Fibroblast of villous mesenchyme (primary cell): ENCODE data around the gene CGB1. TPM values are rescaled to one million over a fixed set of nuclear protein-coding genes. Genes with fewer than 3 reads are reported as not detected.
"Not testable (repeated sequence)": the region's sequence is repeated elsewhere in the genome, so short reads cannot be mapped to it uniquely, and the experiment has no call there.

Source experiments
- DNase-seq: peaks from one replicate; pipeline ENCODE4 v3.0.0-alpha.2; 2010; ENCODE audit warnings: low read depth
- H3K4me3 ChIP-seq: 2 replicates; pipeline ENCODE4 v1.5.1; 2011; ENCODE audit warnings: low read depth, mild to moderate bottlenecking, low read length
- CTCF ChIP-seq: IDR thresholded peaks from 2 replicates; pipeline ENCODE4 v1.5.1; 2012; ENCODE audit warnings: low read depth, mild to moderate bottlenecking, low read length; ENCODE audit not compliant: insufficient read depth
- total RNA-seq: library from RNA; depleted of rRNA; stranded (reverse); fragments of >200 nt; gene quantifications from 2 replicates; pipeline ENCODE4 v1.2.3, GENCODE V29; 2012

Gene CGB1
- total RNA-seq, 1 donor, result not detected

DNA sequence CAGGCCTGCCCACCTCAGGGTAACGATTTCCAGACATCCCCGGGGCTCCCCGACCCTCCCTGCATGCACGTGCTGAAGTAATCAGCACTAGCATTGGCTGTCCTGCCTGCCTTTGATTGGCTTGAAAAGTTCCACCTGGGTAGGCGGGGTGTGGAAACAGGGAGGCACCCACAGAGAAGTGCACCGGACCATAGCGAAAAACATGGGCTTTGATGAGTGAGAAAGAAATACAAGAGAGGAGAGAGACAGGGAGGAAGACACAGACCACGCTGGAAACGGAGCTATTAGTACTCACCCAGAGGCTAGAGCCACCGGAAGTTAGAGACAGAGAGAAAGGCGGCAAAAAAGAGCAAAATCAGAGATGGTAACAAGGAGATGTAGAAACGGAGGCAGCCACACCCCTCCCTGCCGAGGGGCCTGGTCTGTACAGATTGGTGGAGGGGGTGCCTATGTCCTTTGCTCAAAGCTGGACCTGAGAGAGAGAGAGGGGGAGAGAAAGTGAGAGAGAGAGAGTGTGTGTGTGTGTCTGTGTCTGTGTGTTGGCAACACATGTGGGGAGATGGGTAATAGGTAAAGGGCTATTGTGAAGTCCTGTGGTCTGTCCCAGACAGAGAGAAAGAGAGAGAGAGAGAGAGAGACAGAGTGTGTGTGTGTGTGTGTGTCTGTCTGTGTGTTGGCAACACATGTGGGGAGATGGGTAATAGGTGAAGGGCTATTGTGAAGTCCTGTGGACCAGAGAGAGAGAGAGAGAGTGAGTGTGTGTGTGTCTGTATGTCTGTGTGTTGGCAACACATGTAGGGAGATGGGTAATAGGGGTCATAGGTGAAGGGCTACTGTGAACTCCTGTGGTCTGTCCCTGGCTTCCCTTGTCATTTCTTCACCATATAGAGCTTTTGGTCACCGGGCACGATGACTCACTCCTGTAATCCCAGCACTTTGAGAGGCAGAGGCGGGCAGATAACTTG lies 15.5 kb downstream of the CGB1 start:
- peak; percentile 34 for DNase-seq
- H3K4me3 ChIP-seq, result no peak overlapping the region
- no peak for TF ChIP-seq CTCF

GRCh38 chr19:49020342-49020741 lies 16.4 kb downstream of the CGB1 start:
- no peak overlapping the region for H3K4me3 ChIP-seq
- TF ChIP-seq CTCF, result no peak
- no peak for DNase-seq

DNA sequence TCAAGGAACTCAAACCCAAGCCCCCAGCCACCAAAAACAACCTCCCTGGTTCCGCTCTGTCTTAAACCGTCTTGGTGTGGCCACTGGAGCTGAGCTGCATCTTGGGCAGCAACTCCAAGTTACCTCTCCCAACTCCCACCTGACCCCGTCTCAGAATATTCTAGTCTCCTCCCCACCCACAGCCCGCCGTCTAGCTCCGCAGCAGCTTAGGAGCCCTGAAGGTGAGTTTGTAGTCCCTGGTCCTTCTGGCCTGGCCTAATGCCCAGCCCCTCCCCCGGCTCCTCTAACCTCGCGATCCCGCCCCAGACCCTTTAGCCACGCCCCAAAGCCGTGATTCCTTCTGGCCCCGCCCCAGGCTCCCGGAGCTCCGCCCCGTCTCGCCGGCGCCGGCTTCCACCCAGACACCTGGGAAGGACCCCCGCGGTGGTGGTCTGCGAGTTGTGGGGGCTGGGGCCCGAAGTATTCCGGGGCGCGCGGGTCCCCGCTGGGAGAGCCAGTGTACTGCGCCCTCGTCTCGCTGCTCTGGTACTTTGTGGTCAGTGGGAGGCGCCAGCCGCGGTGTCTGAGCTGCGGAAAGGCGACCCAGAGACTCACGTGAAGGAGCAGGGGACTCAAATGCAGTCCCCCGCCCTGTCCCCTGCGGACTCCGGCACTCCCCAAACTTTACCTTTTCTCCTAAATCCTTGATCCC lies 17.3 kb downstream of the CGB1 start:
- H3K4me3 ChIP-seq, result peak overlapping the region; percentile 55
- DNase-seq, result peak; percentile 68
- TF ChIP-seq CTCF, result no peak

GRCh38 chr19:49018388-49019241 lies 18.1 kb downstream of the CGB1 start:
- peak overlapping the region; percentile 55 for H3K4me3 ChIP-seq
- DNase-seq, result not testable (repeated sequence)

DNA sequence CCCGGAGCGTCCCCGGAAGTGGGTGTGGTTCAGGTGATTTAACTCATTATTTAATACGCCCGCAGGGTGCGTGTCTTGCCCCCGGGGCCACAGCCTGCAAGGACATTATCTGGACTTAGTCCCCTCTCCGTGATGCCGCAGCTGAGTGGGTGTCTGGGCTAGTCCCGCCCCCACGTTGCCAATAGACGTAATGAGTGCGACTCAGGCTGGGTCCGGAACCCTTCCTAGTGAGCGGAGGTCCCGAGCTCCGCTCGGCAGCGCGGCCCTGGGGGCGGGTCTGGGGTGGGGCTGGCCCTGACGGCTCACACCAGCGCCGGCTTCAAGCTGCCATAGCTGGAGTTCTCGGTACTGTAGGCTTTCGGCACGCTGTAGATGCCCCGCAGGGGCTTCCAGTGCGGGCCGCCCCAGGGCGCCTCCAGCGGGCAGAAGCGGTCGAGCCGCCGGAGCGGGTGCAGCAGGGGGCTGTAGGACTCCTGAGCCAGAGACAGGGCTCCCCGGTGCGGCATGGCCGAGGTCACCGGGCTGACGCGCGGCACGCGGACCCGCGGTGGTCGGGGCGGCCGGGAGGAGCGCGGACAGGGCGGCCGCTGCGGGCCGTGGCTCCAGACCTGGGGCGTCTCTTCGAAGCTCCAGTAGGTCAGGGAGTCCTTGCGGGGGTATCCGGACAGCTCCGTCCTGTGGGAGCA lies 18.9 kb downstream of the CGB1 start:
- DNase-seq, result peak; percentile 46
- H3K4me3 ChIP-seq, result peak overlapping the region; percentile 55
- TF ChIP-seq CTCF, result peak; percentile 54

GRCh38 chr19:49017041-49017665 lies 19.5 kb downstream of the CGB1 start, which contains the start of gene LHB:
Gene LHB (minus strand): TSS chr19:49017091. CDS start chr19:49017081, 10 bp downstream.
- no peak for DNase-seq
- H3K4me3 ChIP-seq, result peak within 1 kb of the TSS; percentile 55
- no peak for TF ChIP-seq CTCF
